Measurements from ENCODE around the gene TBC1D22A. TPM values are rescaled to one million over a fixed set of nuclear protein-coding genes. Genes with fewer than 3 reads are reported as not detected.
A peak's percentile ranks its signal among the peaks of the same experiment; 100 is the strongest.

The TBC1D22A gene
- total and polyA plus RNA-seq, 8 donors = 12.0 to 17.6 (median 15.3) TPM

DNA sequence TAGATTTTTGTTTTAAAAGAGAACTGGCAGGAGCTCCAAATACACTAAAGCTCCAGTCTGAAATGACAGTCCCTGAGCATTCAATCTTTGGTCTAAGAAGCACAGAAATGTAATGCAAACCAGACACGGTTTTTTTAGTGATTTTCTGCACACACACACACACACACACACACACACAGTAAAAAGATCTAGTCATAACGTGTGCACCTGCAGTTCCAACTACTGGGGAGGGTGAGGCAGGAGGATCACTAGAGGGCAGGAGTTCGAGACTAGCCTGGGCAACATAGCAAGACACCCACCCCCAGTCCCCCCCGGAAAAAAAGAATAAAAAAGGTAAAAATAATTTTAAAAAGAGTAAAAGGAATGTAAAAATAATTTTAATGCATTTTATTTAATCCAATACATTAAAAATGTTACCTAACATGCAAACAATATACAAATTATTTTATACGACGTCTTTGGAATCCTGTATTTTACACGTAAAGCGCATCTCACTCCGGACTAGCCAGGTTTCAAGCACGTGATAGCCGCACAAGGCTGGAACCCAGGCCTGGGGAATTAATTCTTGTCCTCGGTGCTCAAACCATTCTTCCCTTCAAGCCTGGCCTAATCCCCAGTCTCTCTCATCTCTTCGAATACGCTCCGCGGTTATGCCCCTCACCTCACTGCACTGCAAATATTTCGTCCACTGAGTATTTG is 762 bp upstream of the TBC1D22A start:
- peak overlapping the region; percentile 88 to 99 (median 95) for H3K4me3 ChIP-seq
- no peaks in the 10 kb centered on the region for H3K9me3 ChIP-seq
- peaks cover 9 to 32% (median 12%) of the 10 kb centered on the region in 3 donors for H3K4me1 ChIP-seq
- H3K27me3 ChIP-seq = no peaks in the 10 kb centered on the region
- WGBS, 2 donors = 3 to 4% methylated on average over 17 of the region's 17 CpGs
- DNase-seq (peak in 1 of 6 donors; percentile 1), ATAC-seq (peak in 1 of 4 donors; percentile 9), FAIRE-seq (no peak)
- H3K27ac ChIP-seq = peak overlapping the region; percentile 81 to 96 (median 94)
- intact Hi-C loops (cut with DNase I) = no loop called here
- TF ChIP-seq, protein P1, sequence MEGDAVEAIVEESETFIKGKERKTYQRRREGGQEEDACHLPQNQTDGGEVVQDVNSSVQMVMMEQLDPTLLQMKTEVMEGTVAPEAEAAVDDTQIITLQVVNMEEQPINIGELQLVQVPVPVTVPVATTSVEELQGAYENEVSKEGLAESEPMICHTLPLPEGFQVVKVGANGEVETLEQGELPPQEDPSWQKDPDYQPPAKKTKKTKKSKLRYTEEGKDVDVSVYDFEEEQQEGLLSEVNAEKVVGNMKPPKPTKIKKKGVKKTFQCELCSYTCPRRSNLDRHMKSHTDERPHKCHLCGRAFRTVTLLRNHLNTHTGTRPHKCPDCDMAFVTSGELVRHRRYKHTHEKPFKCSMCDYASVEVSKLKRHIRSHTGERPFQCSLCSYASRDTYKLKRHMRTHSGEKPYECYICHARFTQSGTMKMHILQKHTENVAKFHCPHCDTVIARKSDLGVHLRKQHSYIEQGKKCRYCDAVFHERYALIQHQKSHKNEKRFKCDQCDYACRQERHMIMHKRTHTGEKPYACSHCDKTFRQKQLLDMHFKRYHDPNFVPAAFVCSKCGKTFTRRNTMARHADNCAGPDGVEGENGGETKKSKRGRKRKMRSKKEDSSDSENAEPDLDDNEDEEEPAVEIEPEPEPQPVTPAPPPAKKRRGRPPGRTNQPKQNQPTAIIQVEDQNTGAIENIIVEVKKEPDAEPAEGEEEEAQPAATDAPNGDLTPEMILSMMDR (IDR thresholded peaks at IDR 0.05) = no peak
- H3K36me3 ChIP-seq = no peaks in the 10 kb centered on the region

DNA sequence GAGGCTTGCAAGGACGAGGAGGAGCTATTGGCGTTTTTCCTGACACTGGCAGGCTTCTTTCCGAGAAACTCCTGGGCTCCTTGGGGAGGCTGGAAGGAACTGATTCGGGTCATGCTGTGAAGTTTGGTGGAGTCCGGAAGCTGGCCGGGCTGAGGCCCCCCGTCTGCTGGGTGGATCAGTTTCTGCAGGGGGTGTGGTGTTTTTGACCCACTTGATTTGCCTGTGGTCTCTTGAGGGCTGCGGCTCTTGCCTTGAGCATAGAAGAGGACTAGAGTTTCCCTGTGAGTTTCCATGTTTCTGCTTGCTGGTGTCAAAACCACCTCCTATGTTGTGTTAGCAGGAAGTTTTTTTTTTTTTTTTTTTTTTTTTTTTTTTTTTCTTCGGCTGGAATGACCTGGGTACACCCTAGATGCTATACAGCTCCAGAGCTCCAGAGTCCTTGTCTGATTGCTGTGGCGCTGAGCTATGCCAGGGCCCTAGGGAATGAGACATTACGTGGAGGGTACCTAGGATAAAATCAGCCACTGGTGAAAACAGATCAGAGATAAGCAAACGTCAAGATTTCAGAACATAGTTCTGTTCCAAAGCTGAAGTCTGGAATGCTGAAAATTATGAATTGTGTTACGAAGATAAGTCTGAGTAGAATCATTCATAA is 728 bp downstream of the TBC1D22A start:
- DNase-seq (peak in 1 of 6 donors; percentile 39), FAIRE-seq (no peak), ATAC-seq (peak in 3 of 4 donors; percentile 5 to 33 (median 6))
- Histone ChIP-seq H3K9me3 (no peaks in the 10 kb centered on the region), H3K27me3 (no peaks in the 10 kb centered on the region), H3K4me3 (peak overlapping the region; percentile 88 to 99 (median 95)), H3K27ac (peak overlapping the region; percentile 81 to 96 (median 94)), H3K36me3 (no peaks in the 10 kb centered on the region), H3K4me1 (peaks cover 9 to 32% (median 12%) of the 10 kb centered on the region in 3 donors)
- TF ChIP-seq, protein P1 (IDR thresholded peaks at IDR 0.05) = no peak
- WGBS, 2 donors = 11 to 13% methylated on average over 13 of the region's 13 CpGs
- intact Hi-C loops (cut with DNase I) = no loop called here

DNA sequence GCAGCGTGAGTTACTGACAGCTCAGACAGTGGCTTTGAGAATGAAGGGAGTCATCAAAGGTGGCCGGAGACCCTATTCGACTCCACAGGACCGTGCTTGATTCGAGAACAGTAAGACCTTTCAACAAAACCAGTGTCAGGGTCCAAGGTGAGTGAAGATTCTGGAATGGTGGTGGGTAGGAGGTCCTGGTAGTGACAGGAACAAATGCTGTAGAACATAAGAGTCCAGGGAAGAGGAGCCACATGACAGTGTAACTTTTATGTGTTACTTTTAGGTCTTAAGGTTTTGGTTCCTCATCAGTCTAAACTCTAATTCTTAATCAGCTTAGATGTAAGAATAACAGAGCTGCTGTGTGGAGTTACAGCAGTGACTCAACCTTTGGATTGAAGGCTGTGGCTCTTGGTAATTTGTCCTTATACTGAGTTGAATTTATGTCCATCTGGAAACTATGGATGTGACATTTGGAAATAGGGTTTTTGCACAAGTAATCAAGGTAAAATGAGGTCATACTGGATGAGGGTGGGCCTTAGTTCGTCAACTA is 1.8 kb downstream of the TBC1D22A start:
- ATAC-seq = no peak

DNA sequence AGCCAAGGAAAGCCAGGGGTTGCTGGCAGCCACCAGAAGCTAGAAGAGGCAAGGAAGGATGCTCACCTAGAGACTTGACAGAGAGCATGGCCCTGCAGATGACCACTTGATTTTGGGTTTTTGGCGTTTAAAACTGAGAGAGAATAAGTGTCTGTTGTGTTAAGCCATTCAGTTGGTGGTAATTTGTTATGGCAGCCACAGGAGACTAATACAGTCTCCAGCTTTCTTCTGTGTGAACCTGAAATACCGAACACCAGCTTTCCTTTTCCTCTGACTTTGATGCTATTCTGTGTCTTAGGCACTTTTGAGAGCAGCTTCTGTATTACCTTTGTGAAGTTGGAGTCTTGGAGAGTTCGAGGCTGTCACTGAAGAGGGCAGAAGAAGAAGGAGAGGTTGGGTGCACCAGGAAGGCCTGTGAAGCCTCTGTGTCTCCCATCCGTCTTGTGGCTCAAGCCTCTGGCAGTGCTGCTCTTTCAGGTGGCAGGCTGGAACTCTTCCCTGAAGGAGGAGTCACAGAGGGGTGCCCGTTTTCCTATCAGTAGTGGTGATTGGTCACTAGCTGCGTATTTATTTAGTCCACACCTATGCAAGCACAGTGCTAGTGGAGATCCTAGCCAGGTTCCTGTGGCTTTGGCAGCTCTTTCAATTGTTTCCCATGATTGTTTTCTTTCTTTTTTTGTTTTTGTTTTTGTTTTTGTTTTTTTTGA is 2.5 kb downstream of the TBC1D22A start:
- Histone ChIP-seq H3K4me1 (peaks cover 7 to 22% (median 9%) of the 10 kb centered on the region in 3 donors), H3K27me3 (no peaks in the 10 kb centered on the region), H3K9me3 (no peaks in the 10 kb centered on the region), H3K27ac (no peak overlapping the region), H3K4me3 (no peak overlapping the region), H3K36me3 (no peaks in the 10 kb centered on the region)
- WGBS, 2 donors = 47% methylated on average over 6 of the region's 6 CpGs
- intact Hi-C loops (cut with DNase I) = no loop called here
- TF ChIP-seq, protein P1 (IDR thresholded peaks at IDR 0.05) = no peak
- DNase-seq = peak in 5 of 6 donors; percentile 52 to 70 (median 65)
- ATAC-seq = peak; percentile 46 to 67 (median 50)
- no peak for FAIRE-seq

More for the DNA sequence above, 1.8 kb downstream of the TBC1D22A start:
- Histone ChIP-seq H3K27me3 (no peaks in the 10 kb centered on the region), H3K9me3 (no peaks in the 10 kb centered on the region), H3K36me3 (no peaks in the 10 kb centered on the region), H3K4me3 (peak overlapping the region in 1 of 4 donors; percentile 95), H3K4me1 (peaks cover 8 to 23% (median 9%) of the 10 kb centered on the region in 3 donors), H3K27ac (peak overlapping the region in 1 of 4 donors; percentile 18)
- WGBS, 2 donors = 75 to 79% methylated on average over 6 of the region's 6 CpGs
- TF ChIP-seq, protein P1 (IDR thresholded peaks at IDR 0.05) = no peak
- no peak for DNase-seq
- intact Hi-C loops (cut with DNase I) = no loop called here
- FAIRE-seq = no peak
